ENCODE data around the gene CSF2.

DNA sequence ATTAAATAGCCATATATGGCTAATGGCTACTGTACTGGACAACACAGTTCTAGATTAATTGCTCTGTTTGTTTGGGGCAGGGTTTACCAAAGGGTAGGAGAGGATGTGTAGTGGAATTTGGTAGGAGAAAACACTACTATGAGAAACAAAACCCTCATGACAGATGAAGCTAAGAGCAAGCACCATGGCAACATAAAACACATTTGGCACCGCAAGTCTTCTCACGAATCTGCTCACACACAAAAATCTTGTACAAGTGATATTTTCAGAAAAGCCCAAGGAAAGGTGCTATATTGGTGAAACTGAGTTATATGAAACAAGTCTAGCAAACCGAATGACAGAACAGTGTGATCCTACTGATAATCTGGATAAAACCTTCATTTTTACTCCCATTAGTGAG is 38.5 kb downstream of the CSF2 start:
- TF ChIP-seq, protein P1, sequence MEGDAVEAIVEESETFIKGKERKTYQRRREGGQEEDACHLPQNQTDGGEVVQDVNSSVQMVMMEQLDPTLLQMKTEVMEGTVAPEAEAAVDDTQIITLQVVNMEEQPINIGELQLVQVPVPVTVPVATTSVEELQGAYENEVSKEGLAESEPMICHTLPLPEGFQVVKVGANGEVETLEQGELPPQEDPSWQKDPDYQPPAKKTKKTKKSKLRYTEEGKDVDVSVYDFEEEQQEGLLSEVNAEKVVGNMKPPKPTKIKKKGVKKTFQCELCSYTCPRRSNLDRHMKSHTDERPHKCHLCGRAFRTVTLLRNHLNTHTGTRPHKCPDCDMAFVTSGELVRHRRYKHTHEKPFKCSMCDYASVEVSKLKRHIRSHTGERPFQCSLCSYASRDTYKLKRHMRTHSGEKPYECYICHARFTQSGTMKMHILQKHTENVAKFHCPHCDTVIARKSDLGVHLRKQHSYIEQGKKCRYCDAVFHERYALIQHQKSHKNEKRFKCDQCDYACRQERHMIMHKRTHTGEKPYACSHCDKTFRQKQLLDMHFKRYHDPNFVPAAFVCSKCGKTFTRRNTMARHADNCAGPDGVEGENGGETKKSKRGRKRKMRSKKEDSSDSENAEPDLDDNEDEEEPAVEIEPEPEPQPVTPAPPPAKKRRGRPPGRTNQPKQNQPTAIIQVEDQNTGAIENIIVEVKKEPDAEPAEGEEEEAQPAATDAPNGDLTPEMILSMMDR (IDR thresholded peaks at IDR 0.05 in 2 of 3, conservative IDR thresholded peaks at IDR 0.05 in 1 of 3; ENCODE audit: borderline replicate concordance in 1 of 3, insufficient read depth in 1 of 3, low read depth in 2 of 3, low read length in 2 of 3), result no peak
- TF ChIP-seq CEBPB (IDR thresholded peaks at IDR 0.05; ENCODE audit: low read depth) (no peak), RAD21 (IDR thresholded peaks at IDR 0.05; ENCODE audit: low read depth) (no peak), TCF7L2 (IDR thresholded peaks at IDR 0.05; ENCODE audit: borderline replicate concordance, extremely low read depth, insufficient read depth, insufficient read length) (no peak), POLR2A (IDR thresholded peaks at IDR 0.05; ENCODE audit: borderline replicate concordance, extremely low read depth, insufficient read depth, insufficient read length) (no peak), ZNF274 (IDR thresholded peaks at IDR 0.05; ENCODE audit: low read depth, low read length) (no peak), SIN3A (IDR thresholded peaks at IDR 0.05; ENCODE audit: low read depth) (no peak), ZFX (IDR thresholded peaks at IDR 0.05) (no peak)

Data from HCT116 (cell line).